GM19023 (cell line): ENCODE measurements around the gene TPSAB1.

Experiments
- ATAC-seq: cut with Tn5 transposase; IDR thresholded peaks from one replicate; pipeline ENCODE4 v1.9.1; 2021; ENCODE audit warnings: mild to moderate bottlenecking, moderate library complexity; ENCODE audit not compliant: unreplicated experiment

TPSAB1 gene

GRCh38 chr16:1281517-1281916, 41.0 kb downstream of the TPSAB1 start:
- ATAC-seq, result no peak

GRCh38 chr16:1282324-1282973, 41.9 kb downstream of the TPSAB1 start:
- no peak for ATAC-seq

DNA sequence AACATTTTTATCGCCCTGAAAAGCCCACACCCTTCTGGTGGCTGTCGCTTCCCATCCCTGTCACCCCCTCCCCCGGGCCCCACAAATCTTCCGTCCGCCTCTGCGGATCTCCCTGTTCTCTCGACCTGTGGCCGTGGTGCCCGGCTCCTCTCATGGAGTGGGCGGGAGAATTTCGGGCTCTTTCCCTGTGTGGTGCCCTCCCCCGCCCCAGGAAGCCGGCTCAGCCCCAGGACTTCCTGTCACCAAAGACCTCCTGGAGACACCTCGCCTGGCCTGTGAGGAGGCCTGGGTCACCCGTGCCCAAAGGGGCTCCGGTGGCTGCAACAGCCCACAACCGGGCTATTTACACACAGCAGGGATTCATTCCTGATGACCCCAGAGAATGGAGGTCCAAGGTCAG, 42.8 kb downstream of the TPSAB1 start:
- no peak for ATAC-seq

DNA sequence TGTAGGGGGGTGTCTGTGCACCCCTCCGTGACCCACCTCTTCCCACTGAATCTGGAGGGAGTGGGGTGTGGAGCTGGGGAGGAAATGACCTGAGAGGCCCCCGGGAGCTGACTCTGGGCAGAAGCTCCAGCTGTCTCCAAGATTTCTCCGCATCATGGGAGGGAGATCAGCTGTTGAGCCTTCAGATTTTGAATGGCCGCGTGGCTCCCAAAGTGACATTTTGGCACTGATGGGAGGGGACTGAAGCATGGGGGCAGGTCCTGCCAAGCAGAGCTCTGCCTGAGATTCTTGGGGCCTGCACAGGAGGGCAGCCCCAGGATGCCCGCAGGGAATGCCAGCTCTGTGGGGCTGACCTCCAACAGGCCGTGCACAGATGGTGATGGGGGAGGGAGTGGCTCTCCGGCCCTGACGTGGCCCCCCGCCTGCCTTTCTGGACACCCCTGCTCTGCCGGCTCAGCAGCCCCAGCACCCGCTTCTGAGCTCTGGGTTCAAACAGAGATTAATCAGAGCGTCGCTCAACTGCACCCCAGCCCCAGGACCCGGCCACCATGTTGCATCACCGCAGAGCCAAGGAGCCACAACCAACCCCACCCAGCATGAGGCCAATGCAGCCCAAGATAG, 43.6 kb downstream of the TPSAB1 start:
- ATAC-seq, result no peak

- no peak for ATAC-seq
Observed at GRCh38 chr16:1285669-1286512, 45.4 kb downstream of the TPSAB1 start.

DNA sequence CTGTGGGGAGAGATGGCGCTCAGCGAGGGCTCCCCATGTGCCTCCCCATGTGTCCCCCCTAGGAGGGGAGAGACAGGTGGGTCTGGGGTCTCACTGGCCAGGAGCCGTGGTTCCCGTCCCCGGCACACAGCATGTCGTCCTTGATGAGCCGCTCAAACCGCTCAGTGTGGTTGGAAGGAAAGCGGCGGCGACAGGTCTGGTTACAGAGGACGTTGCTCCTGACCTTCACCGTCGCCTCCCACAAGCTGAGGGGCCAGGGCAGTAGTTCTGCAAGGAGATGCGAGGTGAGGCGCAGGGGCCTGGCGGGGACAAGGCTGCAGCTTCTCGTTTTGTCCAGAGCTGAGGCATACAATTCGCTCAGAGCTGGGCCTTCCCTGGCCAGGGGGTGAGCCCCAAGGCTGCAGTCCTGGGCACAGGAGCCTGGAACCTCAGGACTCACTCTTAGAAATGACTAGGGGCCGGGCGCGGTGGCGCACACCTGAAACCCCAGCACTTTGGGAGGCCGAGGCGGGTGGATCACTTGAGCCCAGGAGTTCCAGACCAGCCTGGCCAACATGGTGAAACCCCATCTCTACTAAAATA, 46.1 kb downstream of the TPSAB1 start:
- no peak for ATAC-seq

DNA sequence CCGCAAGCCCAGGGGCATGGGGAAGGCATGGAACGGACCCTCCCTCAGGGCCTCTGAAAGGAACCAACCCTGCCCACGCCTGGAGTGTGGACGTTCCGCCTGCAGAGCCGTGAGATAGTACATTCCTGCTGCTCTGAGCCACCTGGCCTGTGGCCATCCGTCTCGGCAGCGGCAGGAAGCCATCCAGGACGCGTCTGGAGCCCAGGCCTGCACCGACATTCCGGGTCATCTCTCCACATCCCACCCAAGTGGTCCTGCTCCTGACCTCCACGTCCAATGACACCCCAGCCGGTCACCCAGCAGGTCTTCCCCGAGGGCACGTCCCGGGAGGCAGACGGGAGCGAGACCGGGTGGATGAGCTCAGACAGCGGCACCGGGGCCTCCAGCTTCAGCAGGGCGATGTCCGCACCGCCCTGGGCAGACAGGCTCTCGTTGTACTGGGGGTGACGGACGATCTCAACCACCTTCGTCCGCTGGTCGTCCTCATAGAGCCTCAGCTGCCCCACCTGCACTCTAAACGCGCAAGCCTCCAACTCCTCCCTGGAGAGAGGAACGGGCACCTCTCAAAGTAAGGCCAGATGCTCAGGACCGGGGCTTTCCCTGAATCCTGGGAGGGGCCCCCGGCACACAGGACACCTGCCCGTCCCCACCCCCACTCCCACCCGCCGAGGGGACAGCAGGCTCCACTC, 47.6 kb downstream of the TPSAB1 start:
- no peak for ATAC-seq

- ATAC-seq, result no peak
Observed at GRCh38 chr16:1288813-1289476, 48.4 kb downstream of the TPSAB1 start.

DNA sequence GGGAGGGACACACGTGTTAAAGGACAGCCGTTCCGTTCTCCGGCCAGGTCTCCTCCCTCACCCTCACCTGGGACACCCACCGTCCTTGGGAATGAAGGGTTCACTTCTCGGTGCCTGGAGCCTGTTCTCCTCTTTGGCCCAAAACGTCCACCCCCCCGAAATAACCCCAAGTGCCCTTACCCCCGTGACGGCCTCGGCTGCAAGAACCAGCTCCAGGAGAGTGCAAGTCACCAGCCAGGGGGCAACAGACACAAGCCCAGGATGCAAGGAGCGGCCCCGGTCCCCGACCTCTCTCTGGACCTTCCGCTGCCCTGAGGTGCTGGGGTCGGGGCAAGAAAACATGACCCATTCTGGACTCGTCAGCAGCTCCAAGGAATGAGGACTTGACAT, 49.0 kb downstream of the TPSAB1 start:
- no peak for ATAC-seq

GRCh38 chr16:1290063-1290501, 49.6 kb downstream of the TPSAB1 start:
- ATAC-seq, result no peak

DNA sequence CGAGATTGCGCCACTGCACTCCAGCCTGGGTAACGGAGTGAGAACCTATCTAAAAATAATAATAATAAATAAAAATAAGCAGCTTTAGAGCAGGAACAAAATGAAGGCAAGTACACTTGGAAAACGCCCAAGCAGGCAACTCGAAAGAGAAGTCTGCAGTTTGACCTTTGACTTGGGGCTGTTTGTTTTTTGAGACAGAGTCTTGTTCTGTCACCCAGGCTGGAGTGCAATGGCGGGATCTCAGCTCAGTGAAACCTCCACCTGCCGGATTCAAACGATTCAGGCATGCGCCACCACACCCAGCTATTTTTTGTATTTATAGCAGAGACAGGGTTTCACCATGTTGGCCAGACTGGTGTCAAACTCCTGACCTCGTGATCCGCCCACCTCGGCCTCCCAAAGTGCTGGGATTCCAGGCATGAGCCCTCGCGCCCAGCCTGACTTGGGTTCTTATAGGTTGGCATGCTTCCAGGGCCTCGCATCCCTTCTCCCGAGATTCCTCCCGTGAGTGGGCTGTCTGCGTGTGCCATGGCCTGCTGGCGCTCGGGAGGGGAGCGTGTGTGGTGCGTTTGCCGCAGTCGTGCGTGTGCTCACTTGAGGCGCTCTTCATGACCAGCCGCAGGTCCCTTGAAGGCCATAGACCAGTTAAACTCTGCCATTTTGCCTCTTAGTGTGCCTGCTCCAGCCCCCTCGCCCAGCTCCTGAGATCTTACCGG, 50.5 kb downstream of the TPSAB1 start:
- no peak for ATAC-seq

DNA sequence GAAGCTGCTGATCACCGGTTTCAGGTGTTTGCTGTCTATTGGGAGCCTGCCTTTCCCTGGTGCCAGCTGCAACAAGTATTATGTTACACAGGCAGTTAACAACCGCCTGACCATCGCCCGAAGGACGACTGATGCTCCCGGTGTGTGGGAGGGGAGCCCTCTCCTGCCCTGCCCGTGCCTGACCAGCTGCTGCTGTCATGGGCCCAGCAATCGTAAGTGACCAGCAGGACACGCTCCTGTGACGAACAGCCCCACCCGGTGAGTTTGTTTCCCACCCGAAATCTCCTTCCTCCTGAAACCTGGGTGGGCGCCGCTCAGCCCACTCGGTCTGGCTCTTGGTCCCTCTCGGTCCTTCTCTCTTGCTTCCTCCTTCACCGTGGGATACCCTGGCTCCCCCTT, 51.1 kb downstream of the TPSAB1 start:
- no peak for ATAC-seq
